ENCODE results near the gene TACC2. TPM values are rescaled to one million over a fixed set of nuclear protein-coding genes. Genes with fewer than 3 reads are reported as not detected.
"Not testable (repeated sequence)": the region's sequence is repeated elsewhere in the genome, so short reads cannot be mapped to it uniquely, and the experiment has no call there.

TACC2 gene
- total RNA-seq, 2 experiments from 2014 or later: not detected

GRCh38 chr10:121961456-121961855 lies 27.5 kb upstream of the TACC2 start:
- no peak overlapping the region for H3K4me3 ChIP-seq (ENCODE audit: low read depth, low read length, poor library complexity, severe bottlenecking)
- H3K9me2 ChIP-seq (ENCODE audit: insufficient read depth, low read length): no peaks in the 10 kb centered on the region
- POLR2A ChIA-PET: interaction anchor here (0.7 kb wide), 1 partner anchor 1316 kb away, joined by 6 read pairs; no protein-coding TSS in a partner anchor
- H3K4me1 ChIP-seq (ENCODE audit: insufficient read depth, low read length, poor library complexity, severe bottlenecking): no peaks in the 10 kb centered on the region
- no peak overlapping the region for H3K4me2 ChIP-seq (ENCODE audit: low read length)
- peaks cover 84% of the 10 kb centered on the region for H3K36me3 ChIP-seq (ENCODE audit: insufficient read depth, low read length)
- no peaks in the 10 kb centered on the region for H3K9me3 ChIP-seq (ENCODE audit: low read length)
- H3K79me2 ChIP-seq (ENCODE audit: insufficient read depth, low read depth, low read length): no peaks in the 10 kb centered on the region
- no peak for TF ChIP-seq EZH2phosphoT487 (IDR thresholded peaks at IDR 0.05; ENCODE audit: borderline replicate concordance, low read depth, low read length)
- TF ChIP-seq CTCF (conservative IDR thresholded peaks at IDR 0.05; ENCODE audit: low read length): no peak
- DNase-seq (ENCODE audit: low spot score): no peak
- intact Hi-C loops (cut with micrococcal nuclease; ENCODE audit: unreplicated experiment): loop anchor here (2.0 kb wide), 1 partner anchor 57 kb away; no protein-coding TSS in a partner anchor
- no peak overlapping the region for H2AFZ ChIP-seq (ENCODE audit: low read length)
- no TSS peak for BruUV-seq (replicated peaks)
- H4K20me1 ChIP-seq (ENCODE audit: insufficient read depth, low read length): no peaks in the 10 kb centered on the region
- no peak overlapping the region for H3K27ac ChIP-seq (ENCODE audit: low read depth, low read length, poor library complexity, severe bottlenecking)
- CTCF ChIA-PET (ENCODE audit: unreplicated experiment): interaction anchor here (0.5 kb wide), 1 partner anchor 34 kb away, joined by 3 read pairs; the partner anchor contains the start of gene ATE1

- H2AFZ ChIP-seq (ENCODE audit: low read length): no peak overlapping the region
Observed at GRCh38 chr10:121965996-121966395, 23.0 kb upstream of the TACC2 start.

GRCh38 chr10:121969086-121969485 lies 19.9 kb upstream of the TACC2 start:
- POLR2A ChIA-PET: interaction anchor here (0.7 to 1.0 kb wide), 2 partner anchors 12 to 146 kb away, joined by 3 read pairs; no protein-coding TSS in a partner anchor
- H3K4me3 ChIP-seq (ENCODE audit: low read depth, low read length, poor library complexity, severe bottlenecking); H3K4me1 ChIP-seq (ENCODE audit: insufficient read depth, low read length, poor library complexity, severe bottlenecking); H3K9me2 ChIP-seq (ENCODE audit: insufficient read depth, low read length); intact Hi-C loops (cut with micrococcal nuclease; ENCODE audit: unreplicated experiment); H2AFZ ChIP-seq (ENCODE audit: low read length); DNase-seq (ENCODE audit: low spot score); H3K27ac ChIP-seq (ENCODE audit: low read depth, low read length, poor library complexity, severe bottlenecking); H4K20me1 ChIP-seq (ENCODE audit: insufficient read depth, low read length); BruUV-seq (replicated peaks); H3K4me2 ChIP-seq (ENCODE audit: low read length); CTCF ChIA-PET (ENCODE audit: unreplicated experiment); H3K9me3 ChIP-seq (ENCODE audit: low read length): not testable (repeated sequence)
- peaks cover 83% of the 10 kb centered on the region for H3K36me3 ChIP-seq (ENCODE audit: insufficient read depth, low read length)
- H3K79me2 ChIP-seq (ENCODE audit: insufficient read depth, low read depth, low read length): peaks cover 17% of the 10 kb centered on the region

More at GRCh38 chr10:121965996-121966395, 23.0 kb upstream of the TACC2 start:
- no peak overlapping the region for H3K27ac ChIP-seq (ENCODE audit: low read depth, low read length, poor library complexity, severe bottlenecking)
- peaks cover 92% of the 10 kb centered on the region for H3K36me3 ChIP-seq (ENCODE audit: insufficient read depth, low read length)
- H3K79me2 ChIP-seq (ENCODE audit: insufficient read depth, low read depth, low read length): no peaks in the 10 kb centered on the region
- BruUV-seq (replicated peaks): TSS peak; percentile 32
- H3K4me2 ChIP-seq (ENCODE audit: low read length): no peak overlapping the region
- no peak overlapping the region for H3K4me3 ChIP-seq (ENCODE audit: low read depth, low read length, poor library complexity, severe bottlenecking)
- no peak for DNase-seq (ENCODE audit: low spot score)
- H3K4me1 ChIP-seq (ENCODE audit: insufficient read depth, low read length, poor library complexity, severe bottlenecking): no peaks in the 10 kb centered on the region
- no peaks in the 10 kb centered on the region for H3K9me2 ChIP-seq (ENCODE audit: insufficient read depth, low read length)
- ChIA-PET CTCF (ENCODE audit: unreplicated experiment) (no interaction called here), POLR2A (no interaction called here)
- no peaks in the 10 kb centered on the region for H3K9me3 ChIP-seq (ENCODE audit: low read length)
- H4K20me1 ChIP-seq (ENCODE audit: insufficient read depth, low read length): no peaks in the 10 kb centered on the region
- TF ChIP-seq EZH2phosphoT487 (IDR thresholded peaks at IDR 0.05; ENCODE audit: borderline replicate concordance, low read depth, low read length): no peak
- no peak for TF ChIP-seq CTCF (conservative IDR thresholded peaks at IDR 0.05; ENCODE audit: low read length)
- intact Hi-C loops (cut with micrococcal nuclease; ENCODE audit: unreplicated experiment): no loop called here

All from OCI-LY7 (cell line).